Measurements from ENCODE around the gene RAPGEF5. TPM values are rescaled to one million over a fixed set of nuclear protein-coding genes. Genes with fewer than 3 reads are reported as not detected.

RAPGEF5 gene
- polyA plus RNA-seq, 1 donor (not counting 4 experiments of a cell fraction or from before 2014, with no cell fraction given) = 2.1 TPM

DNA sequence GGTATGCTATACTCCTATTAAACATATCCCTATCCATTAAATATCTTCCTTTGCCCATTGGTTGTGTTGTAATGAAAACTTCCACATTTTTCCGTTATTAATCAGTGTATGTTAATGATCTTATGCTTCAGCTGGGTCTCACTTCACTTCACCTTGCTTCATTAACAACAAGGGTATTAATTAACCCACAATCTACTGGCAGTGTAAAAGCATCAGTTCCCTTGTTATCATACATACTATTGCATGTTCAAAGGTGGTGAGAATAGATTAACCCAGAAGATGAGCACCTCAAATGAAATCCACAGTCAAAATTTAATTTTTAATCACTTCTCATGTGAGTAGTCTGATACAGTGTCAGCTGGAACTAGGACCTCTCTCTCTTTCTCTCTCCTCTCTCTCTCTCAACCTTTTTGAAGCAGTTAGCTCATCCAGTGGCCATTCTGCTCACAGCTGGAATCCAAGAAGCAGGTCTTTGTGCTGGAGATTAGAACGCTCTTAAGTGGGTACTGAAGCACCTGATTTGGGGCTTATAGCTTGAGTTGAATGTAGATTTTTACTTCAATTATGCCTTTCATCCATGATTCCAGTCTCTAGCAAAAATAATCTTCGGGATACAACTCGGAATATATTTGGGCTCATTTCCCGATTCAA is 172.3 kb downstream of the RAPGEF5 start:
- no peak for DNase-seq (ENCODE audit: low read depth, low spot score)
- H4K20me1 ChIP-seq (ENCODE audit: control insufficient read depth, extremely low read depth, insufficient read depth, low read length) = no peaks in the 10 kb centered on the region
- no peaks in the 10 kb centered on the region for H3K36me3 ChIP-seq (ENCODE audit: control insufficient read depth in 2 of 2, extremely low read depth in 1 of 2, insufficient read depth in 2 of 2, low read length in 2 of 2)
- no peak overlapping the region for H3K9ac ChIP-seq (ENCODE audit: control insufficient read depth, extremely low read depth, insufficient read depth, low read length)
- no peaks in the 10 kb centered on the region for H3K79me2 ChIP-seq (ENCODE audit: control insufficient read depth, insufficient read depth, low read length)
- TF ChIP-seq EZH2 (IDR thresholded peaks at IDR 0.05; ENCODE audit: low read length) = no peak
- TF ChIP-seq, protein P1, sequence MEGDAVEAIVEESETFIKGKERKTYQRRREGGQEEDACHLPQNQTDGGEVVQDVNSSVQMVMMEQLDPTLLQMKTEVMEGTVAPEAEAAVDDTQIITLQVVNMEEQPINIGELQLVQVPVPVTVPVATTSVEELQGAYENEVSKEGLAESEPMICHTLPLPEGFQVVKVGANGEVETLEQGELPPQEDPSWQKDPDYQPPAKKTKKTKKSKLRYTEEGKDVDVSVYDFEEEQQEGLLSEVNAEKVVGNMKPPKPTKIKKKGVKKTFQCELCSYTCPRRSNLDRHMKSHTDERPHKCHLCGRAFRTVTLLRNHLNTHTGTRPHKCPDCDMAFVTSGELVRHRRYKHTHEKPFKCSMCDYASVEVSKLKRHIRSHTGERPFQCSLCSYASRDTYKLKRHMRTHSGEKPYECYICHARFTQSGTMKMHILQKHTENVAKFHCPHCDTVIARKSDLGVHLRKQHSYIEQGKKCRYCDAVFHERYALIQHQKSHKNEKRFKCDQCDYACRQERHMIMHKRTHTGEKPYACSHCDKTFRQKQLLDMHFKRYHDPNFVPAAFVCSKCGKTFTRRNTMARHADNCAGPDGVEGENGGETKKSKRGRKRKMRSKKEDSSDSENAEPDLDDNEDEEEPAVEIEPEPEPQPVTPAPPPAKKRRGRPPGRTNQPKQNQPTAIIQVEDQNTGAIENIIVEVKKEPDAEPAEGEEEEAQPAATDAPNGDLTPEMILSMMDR (optimal IDR thresholded peaks at IDR 0.05 in 1 of 3, IDR thresholded peaks at IDR 0.05 in 1 of 3, conservative IDR thresholded peaks at IDR 0.05 in 1 of 3; ENCODE audit: extremely low read depth in 1 of 3, insufficient read depth in 2 of 3, low read length in 3 of 3) = no peak
- no peak overlapping the region for H2AFZ ChIP-seq (ENCODE audit: control insufficient read depth, low read length)
- no peaks in the 10 kb centered on the region for H3K4me1 ChIP-seq (ENCODE audit: control insufficient read depth, extremely low read depth, insufficient read depth, low read length)
- H3K27ac ChIP-seq (ENCODE audit: control insufficient read depth, insufficient read depth, low read length) = no peak overlapping the region
- dilution Hi-C loops (cut with MboI; ENCODE audit: extremely low pct_ligation_motif_present, low sequenced_read_pairs) = no loop called here
- no peaks in the 10 kb centered on the region for H3K27me3 ChIP-seq (ENCODE audit: control insufficient read depth, extremely low read depth, insufficient read depth, low read length)
- no peak for FAIRE-seq
- no peaks in the 10 kb centered on the region for H3K9me1 ChIP-seq (ENCODE audit: control insufficient read depth, extremely low read depth, insufficient read depth, low read length)
- H3K4me3 ChIP-seq (ENCODE audit: control insufficient read depth in 2 of 3, extremely low read depth in 1 of 3, insufficient read depth in 2 of 3, low read depth in 1 of 3, low read length in 3 of 3) = no peak overlapping the region
- H3K4me2 ChIP-seq (ENCODE audit: control insufficient read depth, extremely low read depth, insufficient read depth, low read depth, low read length) = no peak overlapping the region
- no peaks in the 10 kb centered on the region for H3K9me3 ChIP-seq (ENCODE audit: control insufficient read depth, low read depth, low read length)

DNA sequence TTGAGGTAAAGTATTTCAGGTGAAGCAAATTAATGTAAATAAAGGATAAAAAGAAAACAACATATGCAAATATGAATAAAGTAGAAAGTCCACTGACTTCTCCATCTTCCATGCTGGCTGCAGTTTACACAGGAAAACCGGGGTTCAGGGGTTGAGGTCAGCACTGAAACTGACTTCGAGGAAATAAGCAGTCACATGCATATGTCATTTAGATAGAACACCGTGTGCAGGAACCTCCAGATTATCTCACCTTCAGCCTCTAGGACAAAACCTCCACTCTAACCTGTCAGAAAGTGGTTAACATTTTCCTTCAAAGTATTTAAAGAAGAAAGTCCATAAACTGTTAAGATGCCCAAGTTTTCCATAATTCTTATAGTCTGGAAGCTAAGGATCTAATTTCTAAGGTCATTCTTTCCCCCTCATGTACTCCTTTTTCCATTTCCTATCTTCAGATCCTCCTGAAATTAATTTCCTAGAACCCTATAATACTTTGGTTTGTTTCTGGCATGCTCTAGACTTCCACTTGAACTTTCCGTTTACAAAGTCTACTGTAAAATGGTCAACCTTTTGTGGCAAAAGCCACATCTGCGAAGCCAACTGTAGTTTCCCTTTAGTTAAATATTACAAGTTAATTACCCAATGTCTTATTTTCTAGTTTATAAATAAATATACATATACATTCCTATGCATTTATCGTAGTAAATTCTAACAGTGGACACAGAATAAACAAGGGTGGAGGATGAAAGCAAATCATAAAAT is 173.3 kb downstream of the RAPGEF5 start:
- no peak for DNase-seq (ENCODE audit: low read depth, low spot score)
- Histone ChIP-seq H3K9ac (ENCODE audit: control insufficient read depth, extremely low read depth, insufficient read depth, low read length) (no peak overlapping the region), H3K27ac (ENCODE audit: control insufficient read depth, insufficient read depth, low read length) (no peak overlapping the region), H4K20me1 (ENCODE audit: control insufficient read depth, extremely low read depth, insufficient read depth, low read length) (no peaks in the 10 kb centered on the region), H2AFZ (ENCODE audit: control insufficient read depth, low read length) (no peak overlapping the region), H3K9me1 (ENCODE audit: control insufficient read depth, extremely low read depth, insufficient read depth, low read length) (no peaks in the 10 kb centered on the region), H3K36me3 (ENCODE audit: control insufficient read depth in 2 of 2, extremely low read depth in 1 of 2, insufficient read depth in 2 of 2, low read length in 2 of 2) (no peaks in the 10 kb centered on the region), H3K4me1 (ENCODE audit: control insufficient read depth, extremely low read depth, insufficient read depth, low read length) (no peaks in the 10 kb centered on the region), H3K79me2 (ENCODE audit: control insufficient read depth, insufficient read depth, low read length) (no peaks in the 10 kb centered on the region), H3K9me3 (ENCODE audit: control insufficient read depth, low read depth, low read length) (no peaks in the 10 kb centered on the region), H3K27me3 (ENCODE audit: control insufficient read depth, extremely low read depth, insufficient read depth, low read length) (no peaks in the 10 kb centered on the region), H3K4me2 (ENCODE audit: control insufficient read depth, extremely low read depth, insufficient read depth, low read depth, low read length) (no peak overlapping the region), H3K4me3 (ENCODE audit: control insufficient read depth in 2 of 3, extremely low read depth in 1 of 3, insufficient read depth in 2 of 3, low read depth in 1 of 3, low read length in 3 of 3) (no peak overlapping the region)
- dilution Hi-C loops (cut with MboI; ENCODE audit: extremely low pct_ligation_motif_present, low sequenced_read_pairs) = no loop called here
- no peak for TF ChIP-seq EZH2 (IDR thresholded peaks at IDR 0.05; ENCODE audit: low read length)
- TF ChIP-seq, protein P1 (optimal IDR thresholded peaks at IDR 0.05 in 1 of 3, IDR thresholded peaks at IDR 0.05 in 1 of 3, conservative IDR thresholded peaks at IDR 0.05 in 1 of 3; ENCODE audit: extremely low read depth in 1 of 3, insufficient read depth in 2 of 3, low read length in 3 of 3) = no peak
- no peak for FAIRE-seq

All from keratinocyte (primary cell).